Right lobe of liver (tissue), 4 donors: ENCODE data around the gene RPTOR.

ENCODE experiments used
- POLR2A ChIP-seq: fragments of 450-650 bp; IDR thresholded peaks from one replicate; pipeline ENCODE4 v1.6.1; 2017; ENCODE audit warnings: antibody characterized with exemption, mild to moderate bottlenecking
- TF ChIP-seq, protein P1 (sequence below), 4 donors: fragments of 200-600 bp in 3 of 4; fragments of 450-650 bp in 1 of 4; IDR thresholded peaks; one replicate each; pipeline versions ENCODE4 v1.5.1 to v1.8.0; 2016 to 2022; ENCODE audit warnings: antibody characterized with exemption in 4 of 4, mild to moderate bottlenecking in 2 of 4
- donor health status: DM: no; HTN: no; CAD: no.
- donor health status: DM: no; HTN: no; CAD: no.
- donor health status: DM: no; HTN: yes; CAD: no.

- TF ChIP-seq, protein P1, sequence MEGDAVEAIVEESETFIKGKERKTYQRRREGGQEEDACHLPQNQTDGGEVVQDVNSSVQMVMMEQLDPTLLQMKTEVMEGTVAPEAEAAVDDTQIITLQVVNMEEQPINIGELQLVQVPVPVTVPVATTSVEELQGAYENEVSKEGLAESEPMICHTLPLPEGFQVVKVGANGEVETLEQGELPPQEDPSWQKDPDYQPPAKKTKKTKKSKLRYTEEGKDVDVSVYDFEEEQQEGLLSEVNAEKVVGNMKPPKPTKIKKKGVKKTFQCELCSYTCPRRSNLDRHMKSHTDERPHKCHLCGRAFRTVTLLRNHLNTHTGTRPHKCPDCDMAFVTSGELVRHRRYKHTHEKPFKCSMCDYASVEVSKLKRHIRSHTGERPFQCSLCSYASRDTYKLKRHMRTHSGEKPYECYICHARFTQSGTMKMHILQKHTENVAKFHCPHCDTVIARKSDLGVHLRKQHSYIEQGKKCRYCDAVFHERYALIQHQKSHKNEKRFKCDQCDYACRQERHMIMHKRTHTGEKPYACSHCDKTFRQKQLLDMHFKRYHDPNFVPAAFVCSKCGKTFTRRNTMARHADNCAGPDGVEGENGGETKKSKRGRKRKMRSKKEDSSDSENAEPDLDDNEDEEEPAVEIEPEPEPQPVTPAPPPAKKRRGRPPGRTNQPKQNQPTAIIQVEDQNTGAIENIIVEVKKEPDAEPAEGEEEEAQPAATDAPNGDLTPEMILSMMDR (IDR thresholded peaks at IDR 0.05): no peak
- no peak for TF ChIP-seq POLR2A
Observed at GRCh38 chr17:80519091-80519781, 25.4 kb upstream of the RPTOR start.
